ENCODE results near the gene CDH6.

CDH6 gene

GRCh38 chr5:31362931-31363568, 169.6 kb downstream of the CDH6 start:
- no peak for TF ChIP-seq CTCF (IDR thresholded peaks at IDR 0.05)

DNA sequence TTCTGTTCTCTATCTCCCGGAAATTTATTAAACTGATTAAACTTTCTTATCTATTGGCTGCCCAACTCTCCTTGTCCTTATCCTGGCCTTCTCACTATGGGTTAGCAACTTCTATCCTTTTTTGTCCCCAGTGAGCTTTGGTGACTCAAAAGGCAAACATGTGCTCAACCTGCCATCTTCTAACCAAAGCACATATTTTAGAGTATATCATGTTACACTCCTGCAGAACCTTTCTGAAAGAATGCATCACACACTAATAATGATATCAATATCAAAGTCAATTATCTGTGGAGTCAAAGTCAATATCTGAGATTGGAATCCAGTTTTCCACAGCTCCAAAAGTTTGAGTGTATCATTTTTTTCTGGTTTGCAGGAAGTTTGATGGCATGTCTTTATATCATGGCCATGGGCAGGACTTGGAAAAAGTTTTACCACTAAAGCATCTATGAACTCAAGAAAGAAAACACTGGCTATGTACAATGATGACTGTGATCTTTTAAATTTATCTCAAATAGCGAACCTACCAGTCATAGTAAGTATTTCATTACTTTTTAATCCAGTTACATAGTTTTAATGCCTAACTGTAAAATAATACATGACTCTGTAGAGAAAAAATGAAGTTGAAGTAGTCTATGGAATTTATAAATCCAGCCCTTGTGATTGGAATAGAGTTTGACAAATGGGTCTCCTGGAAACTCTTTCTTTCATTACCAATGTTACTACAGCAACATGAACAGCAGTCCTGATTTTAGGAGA, 171.6 kb downstream of the CDH6 start:
- no peak for TF ChIP-seq CTCF (IDR thresholded peaks at IDR 0.05)

DNA sequence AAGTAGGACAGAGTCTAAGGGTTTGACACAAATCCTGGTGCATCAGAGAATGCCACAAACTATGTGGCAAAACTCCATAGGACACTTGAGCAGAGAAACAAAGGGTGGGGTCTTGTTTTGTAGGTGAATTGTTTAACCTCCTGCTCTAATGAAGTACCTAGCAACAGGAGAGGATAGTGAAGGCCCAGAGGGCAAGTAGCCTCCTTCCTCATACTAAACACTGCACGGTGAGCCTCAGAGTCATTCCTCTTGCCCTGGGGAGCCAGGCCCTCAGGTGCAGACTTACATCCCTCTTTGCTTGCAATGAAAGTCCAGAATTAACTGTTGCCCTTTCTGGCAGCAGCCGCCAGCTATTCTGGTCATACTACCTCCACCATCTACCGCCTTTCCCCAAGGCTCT, 172.3 kb downstream of the CDH6 start:
- TF ChIP-seq CTCF (IDR thresholded peaks at IDR 0.05): no peak

DNA sequence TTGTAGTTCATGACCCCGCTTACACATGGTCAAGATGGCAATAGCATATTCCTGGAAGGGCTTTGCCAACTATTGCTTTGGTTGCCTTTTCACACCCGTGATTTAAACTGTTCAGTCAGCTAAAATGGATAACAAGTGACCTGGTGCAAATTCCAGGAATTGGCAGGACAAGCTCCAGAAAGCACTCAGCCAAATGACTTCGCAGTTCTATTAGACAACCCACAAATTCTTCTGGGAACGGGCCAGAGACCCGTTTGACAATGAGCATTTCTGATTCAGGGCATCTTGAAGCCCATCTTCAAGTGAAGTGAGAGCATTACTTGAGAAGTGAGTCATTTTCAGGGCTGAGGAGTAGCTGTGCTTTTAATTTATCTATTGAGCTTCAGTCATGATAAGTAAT, 173.5 kb downstream of the CDH6 start:
- TF ChIP-seq CTCF (IDR thresholded peaks at IDR 0.05): no peak

- no peak for TF ChIP-seq CTCF (IDR thresholded peaks at IDR 0.05)
Measured at GRCh38 chr5:31372124-31372523, 178.6 kb downstream of the CDH6 start.

GRCh38 chr5:31375999-31376720, 182.7 kb downstream of the CDH6 start:
- TF ChIP-seq CTCF (IDR thresholded peaks at IDR 0.05): no peak

- TF ChIP-seq CTCF (IDR thresholded peaks at IDR 0.05): no peak
Measured at GRCh38 chr5:31377274-31377946, 183.9 kb downstream of the CDH6 start.
